Measurements from ENCODE around the gene KRT27.

Gene KRT27

GRCh38 chr17:40809721-40810421 lies 27.5 kb upstream of the KRT27 start:
- no peak overlapping the region for H3K4me3 ChIP-seq (ENCODE audit: low read length)
- TF ChIP-seq CTCF (conservative IDR thresholded peaks at IDR 0.05; ENCODE audit: low read depth, low read length) = no peak
- no peak for DNase-seq (ENCODE audit: low read depth)

- H3K4me3 ChIP-seq (ENCODE audit: low read length) = no peak overlapping the region
- DNase-seq (ENCODE audit: low read depth) = no peak
- no peak for TF ChIP-seq CTCF (conservative IDR thresholded peaks at IDR 0.05; ENCODE audit: low read depth, low read length)
These were observed 23.8 kb upstream of the KRT27 start for GRCh38 chr17:40806131-40806530.

GRCh38 chr17:40803617-40804082 lies 21.3 kb upstream of the KRT27 start:
- peak; percentile 92 for TF ChIP-seq CTCF (conservative IDR thresholded peaks at IDR 0.05; ENCODE audit: low read depth, low read length)
- H3K4me3 ChIP-seq (ENCODE audit: low read length) = no peak overlapping the region
- no peak for DNase-seq (ENCODE audit: low read depth)

GRCh38 chr17:40801157-40801556 lies 18.8 kb upstream of the KRT27 start:
- H3K4me3 ChIP-seq (ENCODE audit: low read length) = no peak overlapping the region

GRCh38 chr17:40800381-40800780 lies 18.0 kb upstream of the KRT27 start:
- H3K4me3 ChIP-seq (ENCODE audit: low read length) = no peak overlapping the region
- DNase-seq (ENCODE audit: low read depth) = no peak
- no peak for TF ChIP-seq CTCF (conservative IDR thresholded peaks at IDR 0.05; ENCODE audit: low read depth, low read length)

More at GRCh38 chr17:40801157-40801556, 18.8 kb upstream of the KRT27 start:
- no peak for TF ChIP-seq CTCF (conservative IDR thresholded peaks at IDR 0.05; ENCODE audit: low read depth, low read length)
- DNase-seq (ENCODE audit: low read depth) = no peak

- no peak within 1 kb of the TSS for H3K4me3 ChIP-seq (ENCODE audit: low read length)
- TF ChIP-seq CTCF (conservative IDR thresholded peaks at IDR 0.05; ENCODE audit: low read depth, low read length) = no peak
- DNase-seq (ENCODE audit: low read depth) = no peak
These were observed 17.5 kb upstream of the KRT27 start, which contains the start of gene KRT28 for GRCh38 chr17:40799859-40800258. KRT28 (minus strand) TSS chr17:40799959; CDS start chr17:40799893, 66 bp downstream.

- TF ChIP-seq CTCF (conservative IDR thresholded peaks at IDR 0.05; ENCODE audit: low read depth, low read length) = no peak
- H3K4me3 ChIP-seq (ENCODE audit: low read length) = no peak overlapping the region
- no peak for DNase-seq (ENCODE audit: low read depth)
These were observed 14.5 kb upstream of the KRT27 start for GRCh38 chr17:40796846-40797245.

Data from retinal pigment epithelial cell (primary cell).